Stimulated activated CD4-positive, alpha-beta T cell treated with anti-CD3 and anti-CD28 coated beads, Interleukin-4, amount 100 ng/mL, for 24 hours (primary cell): ENCODE data around the gene KANK4.

Source experiments
- DNase-seq: peaks from one replicate; pipeline ENCODE4 v3.0.0-alpha.2; 2020

The KANK4 gene

DNA sequence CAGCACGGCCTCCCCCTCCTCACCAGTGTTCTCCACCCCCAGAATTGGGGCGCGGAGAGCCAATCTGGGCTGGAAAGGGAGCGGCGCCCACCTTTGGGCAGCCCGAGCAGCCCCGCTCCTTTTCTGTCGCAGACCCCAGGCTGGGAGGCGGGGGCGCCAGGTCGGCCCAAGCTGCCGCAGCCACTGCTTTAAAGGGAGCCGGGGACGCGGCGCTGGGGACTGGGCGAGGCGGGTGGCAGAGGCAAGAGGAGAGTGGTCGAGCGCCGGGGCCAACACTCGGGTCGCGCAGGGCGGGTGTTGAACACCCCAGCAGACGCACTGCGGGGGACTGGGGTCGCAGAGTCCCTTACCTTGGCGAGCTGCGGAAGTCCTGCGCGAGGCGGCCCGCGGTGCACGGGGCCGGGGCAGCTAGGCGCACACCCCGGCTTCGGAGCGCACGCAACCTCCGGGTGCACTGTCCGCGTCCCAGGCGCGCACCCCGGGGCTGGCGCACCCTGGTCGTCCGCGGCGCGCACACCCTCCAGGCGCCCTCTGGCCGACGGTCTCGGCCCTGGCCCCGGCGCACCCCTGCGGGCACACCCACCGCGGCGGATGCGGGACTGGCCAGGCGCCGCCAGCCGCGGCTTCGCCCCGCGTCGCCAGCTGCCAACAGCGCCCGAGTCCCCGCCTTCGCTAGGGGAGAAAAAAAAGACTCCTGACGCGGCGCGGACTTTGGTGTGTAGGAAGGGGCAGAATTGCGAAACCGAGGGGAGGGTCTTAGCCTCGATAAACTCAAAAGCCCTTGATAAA, at the start of gene KANK4:
KANK4 (minus strand) TSS at position 679 of the 789 bp plus-strand sequence. CDS start 37,870 bp downstream, outside the sequence.
- DNase-seq: no peak

DNA sequence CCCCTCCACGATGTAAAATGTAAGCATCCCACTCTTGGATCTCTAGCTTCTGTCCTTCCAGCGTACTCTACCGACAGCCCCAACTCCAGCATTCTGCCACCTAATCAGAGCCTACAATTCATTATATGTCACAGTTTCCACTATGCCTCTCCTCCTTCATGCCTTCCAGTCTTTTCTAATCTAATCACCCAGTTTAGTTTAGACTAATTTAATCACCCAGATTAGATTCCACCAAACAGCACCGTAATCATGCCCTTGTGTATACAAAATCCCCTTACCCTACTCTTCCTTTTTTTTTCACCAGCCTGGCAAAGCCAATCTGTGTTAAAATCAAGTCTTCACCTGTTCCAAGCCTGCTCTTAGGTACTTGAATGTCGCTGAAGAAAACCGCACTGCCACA, 49.8 kb upstream of the KANK4 start:
- DNase-seq: no peak

DNA sequence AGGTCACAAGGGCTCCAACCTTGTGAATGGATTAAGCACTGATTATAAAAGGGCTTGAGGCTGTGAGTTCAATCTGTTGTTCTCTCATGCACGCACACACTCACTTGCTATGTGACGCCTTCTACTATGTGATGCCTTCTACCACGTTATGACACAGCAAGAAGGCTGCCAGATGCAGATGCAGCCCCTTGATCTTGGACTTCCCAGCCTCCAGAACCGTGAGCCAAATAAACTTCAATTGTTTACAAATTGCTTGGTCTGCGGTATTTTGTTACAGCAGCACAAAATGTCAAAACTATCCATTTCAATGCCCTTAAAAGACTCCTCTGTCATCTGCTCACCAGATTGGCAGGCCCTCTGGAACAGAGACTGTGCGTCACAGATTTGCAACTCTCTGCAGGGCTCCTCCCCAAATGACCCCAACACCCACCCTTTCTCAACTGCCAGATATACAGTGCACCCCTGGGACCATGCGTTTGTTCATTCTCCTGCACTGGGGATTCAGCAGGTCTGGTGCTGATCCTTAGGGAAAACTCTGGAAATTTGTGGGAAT, 47.8 kb upstream of the KANK4 start:
- no peak for DNase-seq

DNA sequence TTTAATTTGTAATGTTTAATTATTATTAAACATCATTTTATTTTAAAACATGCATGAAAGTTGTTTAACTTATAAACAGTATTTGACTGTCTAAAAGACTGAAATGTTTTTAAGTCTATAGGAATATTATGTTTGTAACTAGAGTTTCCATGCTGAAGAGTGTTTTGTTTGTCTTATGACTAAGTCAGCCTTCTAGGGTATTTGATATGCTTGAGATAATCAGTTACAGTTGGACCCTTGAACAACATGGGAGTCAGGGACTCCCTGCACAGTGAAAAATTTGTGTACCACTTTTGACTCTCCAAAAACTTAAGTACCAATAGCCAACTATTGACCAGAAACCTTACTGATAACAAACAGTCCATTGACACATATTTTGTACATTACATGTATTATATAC, 45.5 kb upstream of the KANK4 start:
- no peak for DNase-seq

DNA sequence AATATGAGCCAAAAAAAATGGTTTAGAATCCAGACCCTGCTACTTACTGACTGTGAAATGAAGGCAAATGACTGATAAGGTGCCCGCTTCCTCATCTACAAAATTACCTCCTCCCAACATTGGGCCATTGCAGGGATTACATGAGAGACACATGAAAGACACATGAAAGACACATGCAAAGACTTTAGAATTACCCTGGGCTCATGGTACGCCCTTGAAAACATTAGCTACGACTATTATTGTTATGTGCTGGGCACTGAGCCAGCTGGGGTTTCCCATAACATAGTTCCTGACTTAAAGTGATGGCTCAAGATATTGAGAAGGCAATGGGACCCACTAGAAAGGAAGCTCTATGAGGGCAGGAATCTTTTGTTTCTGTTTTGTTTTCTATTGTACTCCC, 43.7 kb upstream of the KANK4 start:
- no peak for DNase-seq

DNA sequence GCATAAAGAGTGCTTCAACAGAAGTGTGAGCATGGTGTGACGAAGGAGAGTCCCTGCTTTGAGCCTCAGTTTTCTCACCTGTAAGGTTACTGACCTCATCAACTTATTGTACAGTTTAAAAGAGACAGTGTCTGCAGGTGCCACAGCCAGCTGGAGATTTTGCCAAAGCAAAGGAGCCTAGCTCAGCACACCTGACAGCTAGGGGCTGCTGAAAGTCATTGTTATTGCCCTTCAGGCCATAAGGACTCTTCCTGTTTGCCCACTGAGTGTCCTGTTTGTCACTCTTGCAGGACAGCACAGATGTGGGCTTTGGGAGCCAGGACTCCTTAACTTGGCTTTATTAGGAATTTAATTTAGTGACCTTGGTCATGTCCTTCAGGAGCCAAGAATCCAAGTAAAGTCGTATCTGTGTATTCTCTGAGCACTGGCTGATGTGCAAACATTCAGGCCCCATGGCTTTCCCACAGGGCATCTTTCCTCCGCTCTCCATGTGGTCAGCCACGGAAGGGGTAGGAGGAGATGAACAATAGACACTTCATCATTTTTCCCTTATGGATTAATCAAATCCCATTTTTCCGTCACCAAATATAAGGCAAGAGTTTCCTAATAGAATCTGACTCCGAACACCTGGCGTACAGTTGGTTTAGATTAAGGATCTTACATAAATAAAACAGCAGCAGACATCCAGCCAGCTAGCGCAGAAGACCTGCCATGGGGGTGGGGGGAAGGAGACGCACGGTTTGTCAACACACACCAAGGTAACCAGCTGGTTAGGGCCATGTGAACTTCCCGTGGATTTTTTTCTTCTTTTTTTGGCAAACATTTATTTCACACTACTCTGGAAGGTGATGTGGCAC, 43.1 kb upstream of the KANK4 start:
- no peak for DNase-seq

DNA sequence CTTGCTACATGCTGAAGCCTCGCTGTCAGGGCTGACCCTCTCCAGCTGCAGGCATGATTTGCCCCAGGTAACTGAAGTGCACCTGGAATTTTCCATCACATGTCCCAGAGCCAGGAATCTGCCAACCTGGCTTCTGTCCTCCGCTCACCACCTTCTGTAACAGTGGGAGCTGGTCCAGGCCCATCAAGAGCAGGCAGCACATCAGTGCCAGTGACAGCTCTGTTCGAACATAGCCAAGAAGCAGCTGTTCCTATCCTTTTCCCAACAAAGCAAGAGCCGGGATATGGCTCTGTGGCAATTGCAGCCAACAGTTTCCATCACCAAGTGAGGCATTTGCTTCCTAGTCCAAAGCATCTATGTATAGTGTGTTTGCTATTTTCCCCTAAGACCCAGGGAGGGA, 42.2 kb upstream of the KANK4 start:
- DNase-seq: no peak

DNA sequence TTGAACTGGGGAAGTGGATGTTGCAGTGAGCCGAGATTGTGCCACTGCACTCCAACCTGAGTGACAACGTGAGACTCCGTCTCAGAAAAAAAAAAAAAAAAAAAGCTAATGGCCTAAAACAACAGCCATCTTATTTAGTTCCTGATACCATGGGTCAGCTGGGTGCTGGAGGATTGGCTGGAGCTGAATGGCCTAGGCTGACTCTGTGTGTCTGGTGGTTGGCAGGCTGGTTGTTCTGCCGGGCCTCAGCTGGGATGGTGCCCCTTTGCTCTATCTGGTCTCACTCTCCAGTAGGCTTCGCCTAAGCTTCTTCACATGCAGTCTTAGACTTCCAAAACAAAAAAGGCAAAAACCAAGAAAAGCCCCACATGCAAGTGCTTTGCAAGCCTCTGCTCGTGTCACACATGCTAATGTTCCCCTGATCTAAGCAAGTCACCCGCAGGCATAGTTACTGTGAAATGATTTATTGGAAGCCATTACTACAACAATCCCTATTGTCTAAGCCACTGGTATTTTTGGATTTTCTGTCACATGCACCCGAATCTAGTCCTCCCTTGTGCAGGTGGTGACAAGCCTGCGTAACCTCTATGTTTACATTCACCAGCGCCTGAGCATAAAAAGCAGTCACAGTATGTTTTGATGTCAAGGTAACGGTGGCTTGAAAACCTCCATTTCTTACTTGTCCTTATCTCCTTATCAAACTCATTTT, 39.6 kb upstream of the KANK4 start:
- DNase-seq: no peak

DNA sequence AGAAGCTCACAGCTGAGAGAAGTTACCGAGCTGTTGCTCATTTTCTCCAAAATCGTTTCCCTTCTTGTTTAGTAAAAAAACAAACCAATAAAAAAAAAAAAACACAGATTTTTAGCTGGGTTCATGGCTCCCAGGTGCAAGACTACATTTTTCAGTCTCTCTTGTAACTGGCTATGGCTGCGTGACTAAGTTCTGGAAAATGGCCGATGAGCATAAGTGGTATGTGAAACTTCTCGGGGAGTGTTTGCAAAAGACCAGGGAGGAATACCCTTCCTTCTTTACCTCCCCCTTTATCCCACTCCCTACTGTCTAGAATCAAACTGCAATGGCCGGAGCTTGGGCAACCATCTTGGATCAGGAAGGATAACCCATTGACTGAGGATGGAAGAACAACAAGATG, 38.7 kb upstream of the KANK4 start:
- DNase-seq: no peak

DNA sequence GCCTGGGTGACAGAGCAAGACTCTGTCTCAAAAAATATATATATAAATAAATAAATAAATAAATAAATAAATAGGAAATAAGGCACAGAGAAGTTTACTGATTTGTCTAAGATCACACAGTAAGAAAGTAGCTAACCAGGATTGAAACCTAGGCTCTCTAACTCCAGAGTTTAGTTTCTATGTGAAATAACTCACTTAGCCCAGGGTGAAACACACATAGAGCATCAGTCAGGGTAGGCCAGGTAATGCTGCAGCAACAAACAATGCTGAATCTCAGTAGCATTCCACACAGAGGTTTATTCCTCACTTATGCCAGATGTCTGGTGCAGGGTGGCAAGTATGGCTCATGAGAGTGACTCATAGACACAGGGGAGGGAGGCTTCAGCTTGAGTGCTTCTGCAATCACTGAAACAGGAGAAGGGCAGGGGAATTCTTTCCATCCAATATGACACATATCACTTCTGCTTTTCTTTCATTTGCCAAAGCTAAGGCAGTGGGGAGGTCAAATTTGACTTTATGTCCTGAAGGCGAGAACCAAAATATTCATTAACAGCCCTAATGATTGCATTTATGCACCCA, 37.1 kb upstream of the KANK4 start:
- no peak for DNase-seq

DNA sequence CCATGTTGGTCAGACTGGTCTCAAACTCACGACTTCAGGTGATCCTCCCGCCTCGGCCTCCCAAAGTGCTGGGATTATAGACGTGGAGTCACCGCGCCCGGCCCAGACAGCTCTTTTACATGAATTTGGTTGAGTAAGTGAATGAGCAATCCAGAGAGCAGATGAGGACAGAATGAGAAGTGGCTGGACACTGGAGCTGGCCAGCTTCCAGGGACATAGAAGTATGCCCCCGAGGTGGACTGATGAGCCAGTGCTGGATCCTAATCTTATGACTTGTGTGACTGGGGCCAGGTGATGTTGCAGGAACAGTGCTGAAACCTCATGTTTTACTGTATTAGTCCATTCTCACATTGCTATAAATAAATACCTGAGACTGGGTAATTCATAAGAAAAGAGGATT, 35.9 kb upstream of the KANK4 start:
- DNase-seq: no peak

DNA sequence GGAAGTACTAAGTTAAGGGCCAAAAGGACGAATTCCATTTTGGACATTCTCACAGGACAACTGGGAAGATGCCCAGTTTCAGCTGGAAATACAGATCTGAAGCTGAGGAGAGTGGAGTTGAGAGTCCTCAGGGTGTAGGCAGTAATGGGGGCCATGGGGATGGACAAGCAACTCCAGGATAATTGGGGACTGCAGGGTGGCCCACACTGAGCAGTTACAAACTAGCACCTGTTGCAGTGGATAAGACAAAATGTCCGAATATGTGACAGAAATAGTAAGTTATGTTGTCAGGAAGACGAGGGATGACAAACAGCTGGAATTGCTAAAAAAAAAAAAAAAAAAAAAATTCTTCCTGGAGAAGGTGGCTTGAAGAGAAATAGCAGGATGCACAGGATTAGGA, 34.6 kb upstream of the KANK4 start:
- no peak for DNase-seq

DNA sequence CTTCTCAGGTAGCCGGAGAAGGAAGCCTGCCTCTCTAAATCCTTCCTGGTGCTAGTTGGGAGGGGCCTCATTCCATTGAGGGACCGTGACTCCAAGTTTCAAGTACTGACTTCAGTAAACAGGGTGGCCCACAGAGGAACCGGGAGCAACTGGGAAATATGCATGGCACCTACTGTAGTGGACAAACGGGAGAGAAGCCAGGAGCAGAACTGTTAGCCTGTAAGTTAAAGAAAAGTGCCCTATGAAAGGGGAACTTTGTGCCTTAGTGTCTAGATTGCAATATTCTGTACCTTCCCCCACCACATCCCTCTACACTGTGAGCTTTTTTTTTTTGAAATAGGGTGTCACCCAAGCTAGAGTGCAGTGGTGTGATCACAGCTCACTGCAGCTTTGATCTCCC, 33.2 kb upstream of the KANK4 start:
- no peak for DNase-seq

DNA sequence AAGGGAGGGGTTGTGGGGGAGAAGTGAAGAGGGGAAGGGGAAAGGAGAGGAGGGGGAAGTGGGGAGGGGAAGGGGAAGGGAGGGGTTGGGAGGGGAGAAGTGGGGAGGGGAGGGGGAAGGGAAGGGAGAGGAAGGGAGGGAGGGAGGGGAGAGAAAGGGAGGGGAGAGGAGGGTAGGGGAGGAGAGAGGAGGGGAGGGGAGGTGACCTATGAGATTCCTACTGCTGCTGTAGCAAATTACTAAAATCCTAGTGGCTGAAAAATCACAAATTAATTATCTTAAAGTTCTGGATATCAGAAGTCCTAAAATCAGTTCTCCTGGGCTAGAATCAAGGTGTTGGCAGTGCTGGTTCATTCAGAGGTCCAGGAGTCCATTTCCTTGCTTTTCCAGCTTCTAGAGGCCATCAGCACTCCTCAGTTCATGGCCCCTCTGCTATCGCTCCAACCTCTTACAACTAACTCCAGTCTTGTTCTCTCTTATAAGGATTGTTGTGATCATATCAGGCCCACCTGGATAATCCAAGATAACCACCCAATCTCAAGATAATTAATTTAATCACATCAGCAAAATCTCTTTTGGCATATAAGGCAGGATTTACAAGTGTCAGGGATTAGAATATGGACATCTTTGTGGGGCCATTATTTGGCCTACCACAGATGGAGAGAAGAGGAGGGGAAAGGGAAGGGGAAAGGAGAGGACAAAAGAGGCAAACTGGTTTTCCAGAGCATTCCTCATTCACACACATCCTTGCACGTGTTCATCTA, 30.4 kb upstream of the KANK4 start:
- no peak for DNase-seq

DNA sequence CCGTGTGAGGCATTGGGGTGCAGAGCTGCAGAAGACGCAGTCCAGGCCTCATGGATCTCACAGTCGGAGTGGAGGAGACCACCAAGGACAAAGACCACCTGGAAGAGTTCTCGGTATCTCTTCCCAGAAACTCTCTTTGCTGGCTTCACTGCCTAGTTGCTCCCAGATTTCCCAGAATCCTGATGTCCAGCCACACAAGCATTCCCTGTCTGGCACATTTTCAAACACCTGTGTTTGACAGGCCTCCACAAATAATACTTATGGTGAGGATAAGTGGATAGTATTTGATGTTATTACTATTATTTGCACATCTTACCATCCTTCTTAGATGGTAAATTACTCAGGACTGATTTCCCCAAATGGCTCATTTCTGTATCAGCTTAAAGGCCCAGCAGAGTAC, 27.7 kb upstream of the KANK4 start:
- no peak for DNase-seq

DNA sequence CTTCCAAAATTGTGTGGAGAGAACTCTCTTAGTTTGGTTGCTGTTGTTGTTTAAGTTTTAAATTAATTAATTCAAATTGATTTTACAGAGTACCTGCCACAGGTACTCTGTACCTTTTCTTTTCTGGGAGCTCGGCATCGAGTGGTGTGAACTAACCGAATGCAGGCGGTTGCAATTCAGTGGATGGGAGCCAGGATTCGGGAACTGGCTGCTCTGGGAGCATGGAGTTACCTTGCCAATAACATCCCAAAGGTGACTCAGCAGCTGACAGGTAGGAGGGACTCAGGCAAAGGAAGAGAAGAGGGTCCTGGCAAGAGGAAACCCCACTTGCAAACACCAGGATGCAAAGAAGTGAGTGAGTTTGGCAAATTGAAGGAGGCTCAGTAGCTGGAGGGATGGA, 24.7 kb upstream of the KANK4 start:
- DNase-seq: no peak

DNA sequence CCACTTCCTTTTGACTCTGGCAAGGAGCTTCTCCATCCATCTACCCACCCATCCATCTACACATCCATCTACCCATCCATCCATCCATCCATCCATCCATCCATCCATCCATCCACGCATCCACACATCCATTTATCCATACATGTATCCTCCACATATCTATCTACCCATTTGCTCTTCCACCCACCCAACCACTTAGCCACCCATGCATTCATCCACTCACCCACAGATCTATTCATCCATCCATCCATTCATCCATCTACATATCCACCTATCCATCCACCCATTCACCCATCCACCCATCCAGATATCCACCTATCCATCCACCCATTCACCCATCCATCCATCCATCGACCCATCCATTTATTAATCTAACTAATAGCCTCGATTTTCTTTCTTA, 23.0 kb upstream of the KANK4 start:
- no peak for DNase-seq

DNA sequence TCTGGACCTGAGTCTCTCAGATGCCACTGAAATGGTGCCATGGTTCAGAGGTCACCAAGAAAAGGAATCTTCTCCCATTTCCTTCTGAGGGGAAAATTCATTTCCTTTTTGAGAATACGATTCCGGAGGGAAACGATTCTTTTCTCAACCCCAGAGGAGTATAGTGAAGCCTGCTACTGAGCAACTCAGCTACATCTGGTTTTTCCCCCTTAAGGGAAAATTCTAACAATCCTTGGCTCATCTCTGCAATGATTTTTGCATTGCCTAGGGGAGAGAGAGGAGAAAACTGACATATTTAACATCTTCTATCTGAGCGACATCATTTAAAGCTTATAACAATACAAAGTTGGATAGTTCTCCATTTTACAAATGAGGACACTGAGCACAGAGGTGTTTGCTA, 22.4 kb upstream of the KANK4 start:
- no peak for DNase-seq

DNA sequence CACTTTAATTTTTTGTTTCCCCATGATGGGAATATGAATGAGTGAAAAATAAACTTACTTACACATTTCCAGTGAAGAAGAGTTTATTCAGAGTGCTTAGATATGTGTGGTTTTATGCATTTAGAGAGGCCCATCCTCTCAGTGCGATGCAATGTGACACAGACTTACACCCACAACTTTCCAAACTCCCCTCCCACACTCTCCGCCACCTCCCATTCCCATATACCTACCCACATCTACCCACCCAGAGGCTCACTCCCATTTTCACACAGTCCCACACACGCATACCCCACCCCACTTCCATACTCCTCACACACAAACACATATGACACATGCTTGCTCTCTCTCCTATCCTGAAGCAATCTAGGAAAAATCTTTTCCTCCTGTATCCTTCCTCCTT, 21.9 kb upstream of the KANK4 start:
- no peak for DNase-seq

DNA sequence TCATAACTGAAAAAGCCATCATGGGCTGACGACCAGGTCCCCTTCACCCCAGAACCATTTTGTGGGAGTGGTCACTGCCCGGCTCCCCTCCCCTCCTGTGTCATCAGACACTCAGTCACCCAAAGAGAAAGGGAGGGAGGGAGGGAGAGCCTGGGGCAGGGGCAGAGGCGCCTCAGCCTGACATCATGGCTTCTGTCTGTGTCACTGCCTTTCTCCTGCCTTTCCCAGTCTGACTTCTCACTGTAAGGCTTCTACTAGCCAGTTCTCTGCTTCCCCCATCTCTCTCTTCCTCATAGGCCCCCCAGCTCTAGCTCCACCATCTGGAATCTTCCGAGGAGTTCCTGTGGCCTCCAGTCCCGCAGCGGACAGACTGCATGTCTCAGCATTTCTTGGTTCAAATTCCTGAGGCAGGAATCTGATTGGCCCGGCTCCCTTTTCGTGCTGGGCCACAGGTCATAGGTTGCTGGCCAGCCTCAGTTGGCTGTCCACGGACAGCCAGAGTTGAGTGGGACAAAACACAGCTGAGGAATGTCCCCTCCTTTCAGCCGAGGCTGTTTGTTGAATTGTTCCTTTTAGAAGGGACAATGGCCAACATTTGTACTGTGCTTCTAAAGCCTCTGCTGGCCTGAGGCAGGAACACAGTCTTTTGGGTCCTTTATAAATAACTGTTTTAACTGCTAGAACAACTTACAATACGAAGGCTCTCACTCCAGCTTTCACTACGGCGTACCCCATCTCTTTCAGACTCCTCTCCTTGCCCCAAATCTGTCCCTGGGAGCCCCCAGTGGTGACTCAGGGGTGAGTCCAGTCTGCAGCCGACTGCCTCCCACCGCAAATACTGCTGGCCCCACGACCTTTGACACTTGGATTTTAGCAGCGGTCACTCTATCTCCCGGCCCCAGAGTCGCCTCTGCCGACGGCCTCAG, 18.7 kb upstream of the KANK4 start:
- no peak for DNase-seq
